Mesothelial cell of epicardium (in vitro differentiated cells): ENCODE measurements around the gene RFLNA. TPM values are rescaled to one million over a fixed set of nuclear protein-coding genes. Genes with fewer than 3 reads are reported as not detected.

Experiments used
- DNase-seq, 2 experiments: peaks; one replicate each; pipeline ENCODE4 v3.0.0; 2021; ENCODE audit warnings: low spot score in 2 of 2; ENCODE audit not compliant: unreplicated experiment in 2 of 2
- H3K27ac Mint-ChIP-seq: 2 replicates; pipeline ENCODE4 v1.8.0; 2021; ENCODE audit warnings: mixed read lengths
- H3K27me3 Mint-ChIP-seq: 2 replicates; pipeline ENCODE4 v1.8.0; 2021; ENCODE audit warnings: low read depth, mixed read lengths
- H3K36me3 Mint-ChIP-seq: 2 replicates; pipeline ENCODE4 v1.8.0; 2021; ENCODE audit warnings: mixed read lengths
- H3K4me1 Mint-ChIP-seq: 2 replicates; pipeline ENCODE4 v1.8.0; 2021; ENCODE audit warnings: mixed read lengths
- H3K4me3 Mint-ChIP-seq: 2 replicates; pipeline ENCODE4 v1.8.0; 2021; ENCODE audit warnings: mild to moderate bottlenecking, moderate library complexity, mixed read lengths
- H3K9me3 Mint-ChIP-seq: 2 replicates; pipeline ENCODE4 v1.8.0; 2021; ENCODE audit warnings: mixed read lengths
- total RNA-seq: library from RNA; stranded (reverse); gene quantifications from 3 replicates; pipeline ENCODE4 v1.2.1, GENCODE V29; 2021
- TF ChIP-seq, protein P1 (sequence below): fragments of 200-600 bp; sonication (generic); IDR thresholded peaks from one replicate; pipeline ENCODE4 v1.5.0; 2021; ENCODE audit warnings: antibody characterized with exemption; ENCODE audit not compliant: unreplicated experiment

The RFLNA gene
- total RNA-seq, 1 donor from 2014 or later, result 41.0 TPM

DNA sequence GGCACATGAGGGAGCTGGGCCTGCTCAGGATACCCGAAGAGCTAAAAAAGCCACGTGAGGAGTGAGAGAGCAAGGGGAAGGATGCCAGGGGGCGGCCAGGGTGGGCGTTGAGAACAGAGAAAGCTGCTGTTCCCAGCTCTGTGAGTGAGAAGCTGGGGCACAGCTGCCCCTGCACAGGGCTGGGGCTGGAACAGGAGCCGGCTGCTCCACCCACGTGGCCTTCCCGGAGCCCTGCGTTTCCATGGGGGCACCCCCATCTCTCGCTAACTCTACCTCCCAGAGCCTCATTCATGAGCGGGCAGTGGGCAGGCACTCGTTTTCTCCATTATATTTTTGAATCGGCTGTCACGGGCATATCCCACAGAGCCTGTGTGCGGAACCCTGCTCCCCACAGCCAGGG lies 42.7 kb downstream of the RFLNA start:
- no peak for DNase-seq
- Mint-ChIP-seq H3K4me1 (no peaks in the 10 kb centered on the region), H3K4me3 (no peak overlapping the region), H3K9me3 (no peaks in the 10 kb centered on the region), H3K27ac (no peak overlapping the region), H3K36me3 (peaks cover 43% of the 10 kb centered on the region), H3K27me3 (no peaks in the 10 kb centered on the region)
- TF ChIP-seq, protein P1, sequence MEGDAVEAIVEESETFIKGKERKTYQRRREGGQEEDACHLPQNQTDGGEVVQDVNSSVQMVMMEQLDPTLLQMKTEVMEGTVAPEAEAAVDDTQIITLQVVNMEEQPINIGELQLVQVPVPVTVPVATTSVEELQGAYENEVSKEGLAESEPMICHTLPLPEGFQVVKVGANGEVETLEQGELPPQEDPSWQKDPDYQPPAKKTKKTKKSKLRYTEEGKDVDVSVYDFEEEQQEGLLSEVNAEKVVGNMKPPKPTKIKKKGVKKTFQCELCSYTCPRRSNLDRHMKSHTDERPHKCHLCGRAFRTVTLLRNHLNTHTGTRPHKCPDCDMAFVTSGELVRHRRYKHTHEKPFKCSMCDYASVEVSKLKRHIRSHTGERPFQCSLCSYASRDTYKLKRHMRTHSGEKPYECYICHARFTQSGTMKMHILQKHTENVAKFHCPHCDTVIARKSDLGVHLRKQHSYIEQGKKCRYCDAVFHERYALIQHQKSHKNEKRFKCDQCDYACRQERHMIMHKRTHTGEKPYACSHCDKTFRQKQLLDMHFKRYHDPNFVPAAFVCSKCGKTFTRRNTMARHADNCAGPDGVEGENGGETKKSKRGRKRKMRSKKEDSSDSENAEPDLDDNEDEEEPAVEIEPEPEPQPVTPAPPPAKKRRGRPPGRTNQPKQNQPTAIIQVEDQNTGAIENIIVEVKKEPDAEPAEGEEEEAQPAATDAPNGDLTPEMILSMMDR, result no peak

GRCh38 chr12:124338448-124338847 lies 43.6 kb downstream of the RFLNA start:
- no peak for DNase-seq
- H3K36me3 Mint-ChIP-seq, result peaks cover 48% of the 10 kb centered on the region
- H3K4me3 Mint-ChIP-seq, result no peak overlapping the region

DNA sequence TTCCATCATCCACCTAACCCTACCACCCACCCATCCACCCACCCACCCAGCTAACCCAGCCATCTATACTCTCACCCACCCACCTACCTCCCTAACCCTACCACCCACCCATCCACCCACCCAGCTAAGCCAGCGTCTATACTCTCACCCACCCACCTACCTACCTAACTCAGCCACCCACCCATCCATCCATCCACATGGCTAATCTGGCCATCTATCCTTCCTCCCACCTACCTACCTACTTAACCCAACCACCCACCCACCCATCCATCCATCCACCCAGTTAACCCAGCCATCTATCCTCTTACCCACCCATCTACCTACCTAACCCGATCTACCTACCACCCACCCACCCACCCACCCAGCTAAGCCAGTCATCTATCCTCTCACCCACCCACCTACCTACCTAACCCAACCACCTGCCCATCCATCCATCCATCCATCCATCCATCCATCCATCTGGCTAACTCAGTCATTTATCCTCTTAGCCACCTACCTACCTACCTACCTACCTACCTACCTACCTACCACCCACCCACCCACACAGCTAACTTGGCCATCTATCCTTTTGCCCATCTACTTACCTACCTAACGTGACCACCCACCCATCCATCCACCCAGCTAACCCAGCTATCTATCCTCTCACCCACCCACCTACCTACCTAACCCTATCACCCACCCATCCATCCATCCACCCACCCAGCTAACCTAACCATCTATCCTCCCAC lies 44.1 kb downstream of the RFLNA start:
- Mint-ChIP-seq H3K4me3 (no peak overlapping the region), H3K4me1 (no peaks in the 10 kb centered on the region), H3K9me3 (no peaks in the 10 kb centered on the region), H3K27ac (no peak overlapping the region), H3K27me3 (no peaks in the 10 kb centered on the region), H3K36me3 (peaks cover 49% of the 10 kb centered on the region)
- DNase-seq, result no peak
- TF ChIP-seq, protein P1, result no peak

More at GRCh38 chr12:124338448-124338847, 43.6 kb downstream of the RFLNA start:
- Mint-ChIP-seq H3K4me1 (no peaks in the 10 kb centered on the region), H3K27ac (no peak overlapping the region), H3K27me3 (no peaks in the 10 kb centered on the region), H3K9me3 (no peaks in the 10 kb centered on the region)
- TF ChIP-seq, protein P1, result no peak

DNA sequence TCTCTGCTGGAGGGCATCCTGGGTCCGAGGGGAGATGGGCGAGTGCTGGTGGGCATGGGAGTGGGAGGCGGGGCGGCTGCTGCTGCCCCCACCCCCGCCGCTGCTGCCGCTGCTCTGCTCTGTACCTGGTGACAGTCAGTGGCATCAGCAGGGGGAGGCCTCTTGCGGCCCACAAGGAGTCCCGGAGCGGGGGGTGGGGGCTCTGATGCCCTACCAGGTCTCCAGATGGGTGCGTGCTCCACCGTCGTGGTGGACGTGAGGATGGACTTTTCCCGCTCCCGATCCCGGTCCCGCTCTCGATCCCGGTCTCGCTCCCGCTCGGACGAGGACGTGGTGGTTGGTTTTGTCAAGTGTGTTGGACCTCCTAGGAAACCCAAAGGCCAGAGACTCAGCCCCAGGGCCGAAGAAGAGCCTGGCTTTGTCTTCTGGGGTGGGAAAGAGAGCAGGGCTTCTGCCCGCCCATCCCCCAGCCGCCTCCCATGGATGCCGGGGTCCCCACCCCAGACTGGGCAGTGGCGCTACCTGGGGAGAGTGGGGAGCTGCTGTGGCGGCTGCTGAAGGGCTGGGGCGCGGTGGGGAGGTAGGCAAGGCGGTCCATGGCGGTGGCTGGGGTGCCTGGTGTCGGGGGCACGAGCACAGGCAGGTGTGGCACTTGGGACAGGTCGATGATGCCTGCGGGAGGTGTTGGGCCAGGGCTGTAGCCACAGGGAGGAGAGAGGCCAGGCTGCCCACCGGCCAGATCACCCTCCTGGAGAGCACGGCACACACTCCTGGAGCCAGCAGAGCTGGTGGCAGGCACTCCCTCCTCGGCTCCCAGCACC lies 45.4 kb downstream of the RFLNA start:
- no peak overlapping the region for H3K27ac Mint-ChIP-seq
- H3K36me3 Mint-ChIP-seq, result peaks cover 56% of the 10 kb centered on the region
- H3K9me3 Mint-ChIP-seq, result no peaks in the 10 kb centered on the region
- no peak overlapping the region for H3K4me3 Mint-ChIP-seq
- TF ChIP-seq, protein P1, result no peak
- no peak for DNase-seq
- H3K4me1 Mint-ChIP-seq, result no peaks in the 10 kb centered on the region
- no peaks in the 10 kb centered on the region for H3K27me3 Mint-ChIP-seq

DNA sequence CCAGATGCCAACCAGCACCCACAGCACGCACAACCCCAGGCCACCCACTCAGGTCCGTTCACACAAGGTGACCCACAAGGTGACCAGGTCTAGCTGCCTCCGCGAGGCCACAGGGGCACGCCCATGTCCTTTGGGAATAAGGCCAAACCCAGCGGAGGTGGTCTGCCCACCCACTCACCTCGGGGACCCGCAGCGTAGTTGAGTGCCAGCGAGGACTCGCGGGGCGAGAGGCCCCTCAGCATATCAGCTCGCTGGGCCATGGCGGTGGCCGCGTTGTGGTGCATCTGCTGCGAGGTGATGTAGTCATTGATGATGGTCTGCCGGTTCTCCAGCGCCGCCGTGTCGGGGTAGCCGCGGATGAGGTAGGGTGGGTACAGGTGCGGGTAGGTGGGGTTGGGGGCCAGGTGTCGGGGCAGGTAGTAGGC lies 46.8 kb downstream of the RFLNA start:
- H3K4me1 Mint-ChIP-seq, result no peaks in the 10 kb centered on the region
- H3K4me3 Mint-ChIP-seq, result no peak overlapping the region
- H3K27ac Mint-ChIP-seq, result no peak overlapping the region
- no peak for DNase-seq
- TF ChIP-seq, protein P1, result no peak
- H3K36me3 Mint-ChIP-seq, result peaks cover 55% of the 10 kb centered on the region
- H3K9me3 Mint-ChIP-seq, result no peaks in the 10 kb centered on the region
- no peaks in the 10 kb centered on the region for H3K27me3 Mint-ChIP-seq
